Activated CD4-positive, alpha-beta T cell treated with anti-CD3 and anti-CD28 coated beads, Interleukin-2, amount 50 U/mL, for 24 hours (primary cell): Measurements from ENCODE around the gene CYFIP2.
"Not testable (repeated sequence)": the region's sequence is repeated elsewhere in the genome, so short reads cannot be mapped to it uniquely, and the experiment has no call there.

Experiments used
- DNase-seq, 2 donors: peaks; one replicate each; pipeline ENCODE4 v3.0.0-alpha.2; 2020; ENCODE audit warnings: low read depth in 1 of 2, low spot score in 1 of 2

Gene CYFIP2

DNA sequence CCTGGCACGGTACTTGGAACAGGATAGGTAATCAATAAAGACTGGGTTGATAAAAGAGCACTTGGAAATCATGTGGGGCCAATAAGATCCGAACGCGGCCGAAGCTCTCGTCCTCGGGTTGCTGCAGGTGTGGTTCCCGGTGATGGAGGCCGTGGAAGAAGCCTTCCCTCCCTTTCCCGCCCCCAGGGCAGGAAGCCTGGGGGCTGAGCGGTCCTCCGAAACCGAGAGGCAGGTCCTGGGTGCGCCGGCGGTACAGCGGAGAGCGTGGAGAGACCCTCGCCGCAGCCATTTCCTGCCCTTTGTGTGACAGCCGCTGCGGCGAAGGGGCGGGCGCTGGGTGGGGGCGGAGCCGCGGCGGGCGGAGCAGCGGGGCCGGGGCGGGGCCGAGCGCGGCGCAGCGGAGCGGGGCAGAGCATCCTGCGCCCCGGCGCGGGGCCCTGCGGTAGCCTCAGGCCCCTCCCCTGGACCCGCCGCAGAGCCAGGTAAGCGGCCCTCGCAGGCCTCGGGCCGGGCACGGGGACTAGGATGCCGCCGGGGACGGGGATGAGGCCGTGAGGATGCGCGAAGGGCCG, at the start of gene CYFIP2:
CYFIP2 (plus strand) TSS at position 410 of the 572 bp plus-strand sequence. CDS start 19,239 bp downstream, outside the sequence.
- peak; percentile 67 to 69 for DNase-seq

DNA sequence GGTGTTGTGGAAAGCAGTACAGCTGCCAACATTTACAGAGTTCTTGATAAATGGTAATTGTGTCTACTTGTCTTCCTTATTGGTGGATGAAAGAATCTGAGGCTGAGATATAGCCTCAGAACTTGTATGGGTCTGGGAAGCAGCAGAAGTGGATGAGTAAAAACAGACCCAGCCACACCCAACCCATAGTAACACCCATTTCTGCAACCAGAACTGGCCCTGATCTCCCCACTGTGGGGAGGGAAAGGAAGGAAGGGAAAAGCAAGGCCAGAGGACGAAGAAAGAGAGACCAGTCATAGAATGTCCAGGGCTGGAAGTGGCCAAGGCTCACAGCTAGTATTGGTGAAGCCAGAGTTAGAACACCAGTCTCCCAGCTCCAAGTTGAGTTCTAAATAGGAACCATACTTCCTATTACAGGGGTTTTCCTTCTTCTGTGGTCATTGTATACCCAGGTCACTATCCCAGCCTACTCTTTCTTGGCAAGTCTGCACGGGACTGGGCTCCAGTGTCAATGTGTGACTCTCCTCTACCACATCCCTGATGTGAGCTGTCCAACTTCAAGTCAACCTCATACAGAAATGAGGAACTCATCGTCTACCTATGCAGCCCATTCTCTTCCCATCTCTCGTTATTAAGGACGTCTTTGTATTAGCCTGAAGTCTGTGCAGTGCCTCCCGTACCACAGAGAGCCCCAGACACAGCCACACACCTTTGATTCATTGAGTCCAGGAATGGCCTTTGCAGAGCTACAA, 49.4 kb upstream of the CYFIP2 start:
- DNase-seq = no peak

GRCh38 chr5:157217289-157218024, 48.5 kb upstream of the CYFIP2 start:
- no peak for DNase-seq

DNA sequence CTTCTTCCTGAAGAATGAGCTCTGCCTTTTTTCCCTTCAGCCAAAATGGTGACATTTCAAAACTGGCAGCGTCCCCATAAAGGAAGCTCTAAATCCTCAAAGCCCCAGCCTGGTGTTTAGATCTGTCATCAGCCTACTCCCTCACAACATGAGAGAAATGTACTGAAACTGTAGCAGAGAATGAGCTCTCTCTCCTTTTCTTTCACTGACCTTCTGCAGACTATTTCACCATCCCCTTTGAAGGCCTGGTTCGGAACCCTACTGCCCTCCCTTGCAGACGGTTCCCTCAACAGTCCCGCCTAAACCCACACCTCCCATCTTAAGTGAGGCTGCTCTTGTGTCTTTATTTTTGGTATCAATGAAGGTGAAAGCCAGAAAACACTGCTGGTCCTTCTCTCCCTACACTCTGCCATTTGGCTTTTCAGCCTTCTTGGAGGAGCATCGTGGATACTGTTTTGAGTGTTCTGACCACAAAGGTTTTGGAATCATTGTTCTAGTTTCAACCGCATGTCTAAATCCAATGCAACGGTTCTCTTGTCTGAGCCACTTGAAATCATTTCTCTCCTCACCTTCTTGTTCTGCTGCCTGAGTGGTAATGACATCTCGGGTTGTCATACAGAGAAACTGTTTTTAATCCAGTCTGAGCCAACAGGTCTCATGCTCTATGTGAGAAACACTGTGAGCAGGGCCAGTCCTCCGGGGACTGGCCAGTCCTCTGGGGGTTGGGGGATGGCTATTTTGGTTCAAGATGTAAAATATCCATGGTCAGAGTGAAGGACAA, 46.2 kb upstream of the CYFIP2 start:
- DNase-seq = no peak

DNA sequence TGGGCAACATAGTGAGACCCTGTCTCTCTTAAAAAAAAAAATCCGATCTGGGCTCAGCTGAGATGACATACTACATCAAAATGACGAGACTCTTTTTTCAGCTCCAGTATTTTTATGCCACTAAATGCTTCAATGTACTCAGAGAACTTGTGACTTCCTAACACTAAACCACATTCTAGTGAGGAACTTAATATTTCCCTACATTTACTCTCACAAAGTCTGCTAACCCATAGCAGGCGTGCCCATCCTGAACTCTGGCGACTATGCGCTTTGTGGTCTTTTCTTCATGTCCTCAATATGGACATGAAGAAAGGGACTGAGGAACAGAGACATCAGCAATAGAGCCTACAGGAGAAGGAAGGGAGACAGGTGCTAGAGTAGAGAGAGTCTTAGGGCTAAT, 44.0 kb upstream of the CYFIP2 start:
- DNase-seq = no peak

DNA sequence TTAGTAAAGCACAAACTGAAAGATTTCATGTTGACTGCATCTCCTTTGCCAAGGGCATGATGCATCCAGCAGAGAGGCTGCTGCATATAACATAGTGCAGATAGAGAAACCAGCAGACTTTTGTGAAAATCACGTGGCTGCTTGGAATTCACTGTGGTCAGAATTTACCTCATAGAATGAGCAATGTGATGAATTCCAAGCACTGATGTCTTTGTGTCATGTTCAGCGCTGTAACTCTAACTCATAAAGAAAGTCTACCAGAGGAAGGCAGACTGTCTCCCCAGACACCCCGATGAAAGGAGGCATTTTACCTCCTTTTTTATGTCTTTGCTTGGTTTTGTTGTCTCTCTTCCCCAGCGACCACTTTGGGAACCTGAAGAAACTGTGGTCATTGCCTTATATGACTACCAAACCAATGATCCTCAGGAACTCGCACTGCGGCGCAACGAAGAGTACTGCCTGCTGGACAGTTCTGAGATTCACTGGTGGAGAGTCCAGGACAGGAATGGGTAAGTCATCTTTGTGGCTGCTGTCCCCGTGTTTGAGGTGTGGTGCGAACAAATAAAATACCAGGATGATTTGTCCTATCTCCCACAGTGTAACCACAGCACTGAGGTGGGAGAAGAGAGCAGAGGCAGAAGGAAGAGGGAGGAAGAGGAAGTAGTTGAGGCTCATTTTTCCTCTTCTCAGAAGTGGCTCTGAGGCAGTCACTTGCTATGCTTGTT, 43.3 kb upstream of the CYFIP2 start:
- peak in 1 of 2 donors; percentile 81 for DNase-seq

GRCh38 chr5:157225469-157226422, 40.2 kb upstream of the CYFIP2 start:
- no peak for DNase-seq

DNA sequence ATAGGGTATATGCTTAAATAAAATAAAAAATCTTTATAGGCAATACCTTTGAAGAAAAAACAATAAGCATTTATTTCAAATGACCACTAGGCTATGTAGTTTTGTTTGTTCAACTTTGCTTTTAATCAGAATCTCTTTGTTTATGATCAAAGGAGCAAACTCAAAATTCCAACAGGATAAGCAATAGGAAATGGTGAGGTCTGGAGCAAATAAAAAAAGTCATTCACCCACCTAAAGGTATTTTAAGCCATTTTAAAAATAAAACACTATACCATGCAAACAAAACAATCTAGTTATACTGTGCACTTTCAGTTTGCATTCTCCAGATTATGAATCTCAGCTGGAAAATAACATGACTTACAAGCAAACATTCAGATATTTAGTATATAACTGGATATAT, 35.3 kb upstream of the CYFIP2 start:
- no peak for DNase-seq

DNA sequence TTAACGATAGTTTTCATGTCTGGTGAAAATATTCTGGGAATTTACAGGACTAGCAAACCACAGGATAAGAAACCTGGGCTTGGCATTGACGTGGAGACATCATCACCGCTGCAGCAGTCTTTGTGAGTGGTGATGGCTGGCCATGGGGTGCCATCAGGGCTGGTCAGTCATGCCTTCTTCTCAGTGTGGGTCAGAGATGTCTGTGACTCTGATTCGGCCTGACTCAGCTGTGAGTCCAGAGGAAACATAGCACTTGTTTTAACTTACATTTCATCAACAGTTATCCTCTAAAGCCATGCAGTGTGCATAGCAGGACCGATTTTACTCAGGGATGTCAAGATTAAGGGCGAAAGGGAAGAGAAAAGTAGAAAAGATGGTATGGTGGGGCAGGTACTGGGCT, 33.2 kb upstream of the CYFIP2 start:
- no peak for DNase-seq

- DNase-seq = no peak
Observed at GRCh38 chr5:157233515-157233914, 32.4 kb upstream of the CYFIP2 start.

DNA sequence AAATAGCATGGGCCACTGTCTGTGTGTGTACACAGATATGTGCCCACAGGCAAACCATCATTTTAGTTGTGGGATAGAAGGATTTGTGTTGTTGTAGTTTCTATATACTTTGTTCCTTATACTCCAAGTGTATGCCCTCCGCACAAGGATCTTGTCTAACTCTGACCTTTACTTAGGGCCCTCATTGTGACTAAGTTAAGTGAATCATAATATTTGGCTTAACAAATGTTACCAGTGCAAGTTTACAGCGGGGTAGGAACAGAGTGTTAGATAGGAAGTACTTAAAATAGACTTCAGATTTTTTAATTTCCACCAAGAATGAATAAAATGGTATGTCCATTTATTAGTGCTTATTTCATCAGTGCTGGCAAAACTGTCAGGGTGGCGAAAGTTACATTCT, 29.5 kb upstream of the CYFIP2 start:
- DNase-seq = no peak

GRCh38 chr5:157241483-157241882, 24.4 kb upstream of the CYFIP2 start:
- no peak for DNase-seq

- not testable (repeated sequence) for DNase-seq
Observed at GRCh38 chr5:157244704-157245103, 21.2 kb upstream of the CYFIP2 start.

DNA sequence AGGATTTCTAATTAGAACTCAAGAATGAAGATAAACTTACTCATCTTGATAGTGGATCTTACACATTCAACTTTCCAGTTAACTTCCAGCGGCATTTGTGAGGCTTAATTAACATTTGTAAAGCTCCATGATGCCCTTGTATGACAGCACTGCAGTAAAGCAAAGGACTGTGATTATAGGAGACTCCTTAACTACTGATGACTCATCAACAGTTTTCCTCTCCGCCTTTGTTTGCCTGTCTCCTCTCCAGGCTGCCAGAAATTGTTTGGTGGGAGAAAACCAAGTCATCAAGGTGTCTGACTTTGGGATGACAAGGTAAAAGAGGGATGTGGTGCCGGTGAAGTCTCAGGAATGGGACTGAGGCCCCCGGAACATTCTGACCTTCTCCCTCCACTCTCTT, 20.4 kb upstream of the CYFIP2 start:
- no peak for DNase-seq

DNA sequence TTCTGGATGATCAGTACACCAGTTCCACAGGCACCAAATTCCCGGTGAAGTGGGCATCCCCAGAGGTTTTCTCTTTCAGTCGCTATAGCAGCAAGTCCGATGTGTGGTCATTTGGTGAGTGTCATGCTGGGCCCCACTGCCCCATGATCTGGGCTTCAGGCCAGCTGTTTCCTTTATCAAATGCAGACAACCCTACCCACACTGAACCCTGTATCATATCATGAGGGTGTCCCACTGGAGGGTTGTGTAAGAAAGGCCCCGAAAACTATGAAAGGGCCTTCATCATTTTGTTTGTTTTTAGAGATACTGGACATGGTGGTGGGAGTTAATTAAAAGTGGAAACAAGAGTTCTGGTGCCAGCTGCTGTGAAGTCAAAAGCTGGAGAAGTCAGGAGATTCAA, 20.0 kb upstream of the CYFIP2 start:
- DNase-seq = no peak

GRCh38 chr5:157247267-157247666, 18.7 kb upstream of the CYFIP2 start:
- no peak for DNase-seq

- DNase-seq = no peak
Observed at GRCh38 chr5:157248821-157249470, 17.0 kb upstream of the CYFIP2 start.

GRCh38 chr5:157252711-157253465, 13.0 kb upstream of the CYFIP2 start:
- DNase-seq = no peak
